Adipocyte (in vitro differentiated cells): ENCODE results near the gene RALA.
A peak's percentile ranks its signal among the peaks of the same experiment; 100 is the strongest.

ENCODE experiments used
- DNase-seq: peaks from one replicate; pipeline ENCODE4 v3.0.0-alpha.2; 2015; ENCODE audit warnings: low read depth
- H3K27me3 ChIP-seq: replicated peaks from 2 replicates; pipeline ENCODE4 v1.7.0; 2013; ENCODE audit warnings: mild to moderate bottlenecking, low read length, moderate library complexity; ENCODE audit not compliant: control insufficient read depth, insufficient read depth
- H3K36me3 ChIP-seq: 2 replicates; pipeline ENCODE4 v1.7.0; 2013; ENCODE audit warnings: low read length, mild to moderate bottlenecking, moderate library complexity; ENCODE audit not compliant: control insufficient read depth, insufficient read depth, severe bottlenecking
- H3K4me1 ChIP-seq: 2 replicates; pipeline ENCODE4 v1.7.0; 2013; ENCODE audit warnings: mild to moderate bottlenecking, low read length, moderate library complexity; ENCODE audit not compliant: control insufficient read depth, insufficient read depth
- H3K4me3 ChIP-seq: 2 replicates; pipeline ENCODE4 v1.7.0; 2013; ENCODE audit warnings: mild to moderate bottlenecking, low read length, moderate library complexity
- H3K9ac ChIP-seq: 2 replicates; pipeline ENCODE4 v1.7.0; 2013; ENCODE audit warnings: mild to moderate bottlenecking, low read length, moderate library complexity
- H3K9me3 ChIP-seq: 2 replicates; pipeline ENCODE4 v1.7.0; 2013; ENCODE audit warnings: mild to moderate bottlenecking, low read length, moderate library complexity; ENCODE audit not compliant: control insufficient read depth

The RALA gene

DNA sequence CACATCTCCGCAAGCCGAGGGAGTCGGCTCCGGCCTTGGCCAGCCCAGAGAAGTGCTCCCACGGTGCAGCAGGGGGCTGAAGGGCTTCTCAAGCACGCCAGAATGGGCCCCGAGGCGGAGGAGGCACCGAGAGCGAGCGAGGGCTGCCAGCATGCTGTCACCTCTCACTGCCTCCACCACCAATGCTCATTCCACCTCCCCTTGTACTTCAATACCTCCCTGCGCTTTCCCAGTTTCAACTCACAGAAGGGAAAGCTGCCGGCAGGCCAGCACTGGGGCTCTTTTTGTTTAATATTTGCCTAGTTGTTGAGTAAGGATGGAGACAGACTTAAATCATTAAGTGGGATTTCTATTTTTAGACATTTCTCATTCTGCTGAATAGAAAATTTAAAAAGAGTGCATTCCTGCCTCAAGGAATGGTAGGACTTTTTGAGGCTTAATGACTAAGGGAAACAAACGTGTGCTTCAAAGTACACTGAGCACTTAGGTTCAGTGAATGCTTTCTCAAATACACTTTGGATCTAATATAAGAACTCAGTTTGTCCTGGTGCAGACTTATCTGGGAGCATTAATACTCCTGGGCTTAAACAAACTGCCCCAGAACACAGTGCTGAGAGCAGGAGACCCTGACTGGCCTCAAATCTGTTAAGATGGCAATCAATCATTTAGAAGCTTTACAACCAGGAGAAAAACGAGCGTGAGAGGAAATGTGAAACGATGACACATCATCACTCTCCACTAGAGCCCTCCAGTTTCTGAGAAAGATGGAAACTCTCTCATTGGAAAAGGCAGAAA, 131.2 kb downstream of the RALA start:
- no peaks in the 10 kb centered on the region for H3K9me3 ChIP-seq
- DNase-seq, result peak; percentile 67
- peaks cover 13% of the 10 kb centered on the region for H3K4me1 ChIP-seq
- H3K36me3 ChIP-seq, result no peaks in the 10 kb centered on the region
- H3K9ac ChIP-seq, result peak overlapping the region; percentile 57
- H3K27me3 ChIP-seq, result no peaks in the 10 kb centered on the region
- peak overlapping the region; percentile 11 for H3K4me3 ChIP-seq

DNA sequence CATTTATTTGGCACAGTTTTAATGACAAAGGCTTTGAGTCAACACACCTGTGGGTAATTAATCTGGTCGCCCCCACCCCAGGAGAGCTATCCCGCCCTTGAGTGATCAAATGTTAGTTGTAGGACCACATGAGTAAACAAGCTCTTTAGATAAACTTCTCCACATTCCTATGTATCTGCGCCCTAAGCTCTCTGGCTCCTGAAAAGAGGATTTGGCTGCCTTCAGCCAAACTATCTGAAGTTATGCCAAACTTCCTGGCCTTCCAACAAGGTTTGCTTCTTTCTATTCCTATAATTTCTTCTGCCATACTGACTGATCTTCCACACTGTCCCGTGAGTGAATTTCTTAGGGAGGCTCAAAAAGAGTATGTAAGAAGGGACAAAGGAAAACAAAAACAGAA, 134.2 kb downstream of the RALA start:
- Histone ChIP-seq H3K27me3 (no peaks in the 10 kb centered on the region), H3K4me3 (no peak overlapping the region), H3K9me3 (no peaks in the 10 kb centered on the region), H3K4me1 (peaks cover 16% of the 10 kb centered on the region), H3K9ac (no peak overlapping the region), H3K36me3 (no peaks in the 10 kb centered on the region)
- DNase-seq, result no peak
